ENCODE measurements around the gene MAML3.

DNA sequence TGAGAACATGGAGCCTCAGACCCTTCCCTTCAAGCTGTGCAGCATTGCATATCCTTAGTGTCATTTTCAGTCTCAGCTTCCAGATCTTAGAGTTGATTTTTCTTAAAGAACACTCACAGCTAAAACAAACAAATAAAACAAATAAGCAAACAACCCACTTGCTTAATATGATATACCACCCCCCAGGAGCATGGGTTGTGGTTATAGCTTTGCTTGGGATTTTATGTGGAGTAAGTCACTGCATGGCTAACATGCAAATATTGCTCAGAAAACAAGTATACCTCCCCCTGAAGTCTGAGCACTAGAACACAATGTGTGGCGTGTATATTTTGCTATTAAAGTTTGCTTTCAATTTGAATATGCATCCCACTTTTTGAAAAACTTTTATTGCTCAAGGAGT lies 409.8 kb downstream of the MAML3 start:
- TF ChIP-seq, protein P1, sequence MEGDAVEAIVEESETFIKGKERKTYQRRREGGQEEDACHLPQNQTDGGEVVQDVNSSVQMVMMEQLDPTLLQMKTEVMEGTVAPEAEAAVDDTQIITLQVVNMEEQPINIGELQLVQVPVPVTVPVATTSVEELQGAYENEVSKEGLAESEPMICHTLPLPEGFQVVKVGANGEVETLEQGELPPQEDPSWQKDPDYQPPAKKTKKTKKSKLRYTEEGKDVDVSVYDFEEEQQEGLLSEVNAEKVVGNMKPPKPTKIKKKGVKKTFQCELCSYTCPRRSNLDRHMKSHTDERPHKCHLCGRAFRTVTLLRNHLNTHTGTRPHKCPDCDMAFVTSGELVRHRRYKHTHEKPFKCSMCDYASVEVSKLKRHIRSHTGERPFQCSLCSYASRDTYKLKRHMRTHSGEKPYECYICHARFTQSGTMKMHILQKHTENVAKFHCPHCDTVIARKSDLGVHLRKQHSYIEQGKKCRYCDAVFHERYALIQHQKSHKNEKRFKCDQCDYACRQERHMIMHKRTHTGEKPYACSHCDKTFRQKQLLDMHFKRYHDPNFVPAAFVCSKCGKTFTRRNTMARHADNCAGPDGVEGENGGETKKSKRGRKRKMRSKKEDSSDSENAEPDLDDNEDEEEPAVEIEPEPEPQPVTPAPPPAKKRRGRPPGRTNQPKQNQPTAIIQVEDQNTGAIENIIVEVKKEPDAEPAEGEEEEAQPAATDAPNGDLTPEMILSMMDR (IDR thresholded peaks at IDR 0.05 in 8 of 11, conservative IDR thresholded peaks at IDR 0.05 in 3 of 11) = no peak
- no peak for TF ChIP-seq POLR2A (IDR thresholded peaks at IDR 0.05)
- TF ChIP-seq POLR2AphosphoS5 (IDR thresholded peaks at IDR 0.05) = no peak

Measured in spleen (tissue), 7 donors.